WTC11 (cell line): Measurements from ENCODE around the gene SLC5A10.

Experiments
- CBFB ChIP-seq: sonication (generic); formaldehyde crosslinking; IDR thresholded peaks from 2 replicates; pipeline ENCODE4 v1.8.1; 2022; ENCODE audit warnings: mild to moderate bottlenecking, low read depth, missing genetic modification reagents
- CDX4 ChIP-seq: fragments of 250-450 bp; sonication (Bioruptor Pico); IDR thresholded peaks from 2 replicates; pipeline ENCODE4 v1.9.0; 2021; ENCODE audit warnings: moderate library complexity, mild to moderate bottlenecking, inconsistent platforms, borderline replicate concordance
- CTCF ChIP-seq: fragments of 200-600 bp; IDR thresholded peaks from 2 replicates; pipeline ENCODE4 v1.8.0; 2022; ENCODE audit warnings: antibody characterized with exemption
- E2F5 ChIP-seq: sonication (generic); formaldehyde crosslinking; IDR thresholded peaks from 2 replicates; pipeline ENCODE4 v1.8.1; 2022; ENCODE audit warnings: mild to moderate bottlenecking, moderate library complexity, missing genetic modification reagents
- MLX ChIP-seq: sonication (generic); formaldehyde crosslinking; IDR thresholded peaks from 2 replicates; pipeline ENCODE4 v1.8.1; 2023; ENCODE audit warnings: mild to moderate bottlenecking, missing genetic modification reagents, moderate library complexity
- PRDM15 ChIP-seq: sonication (generic); formaldehyde crosslinking; IDR thresholded peaks from 2 replicates; pipeline ENCODE4 v1.8.0; 2022; ENCODE audit warnings: missing genetic modification reagents
- USF1 ChIP-seq: sonication (generic); formaldehyde crosslinking; IDR thresholded peaks from 2 replicates; pipeline ENCODE4 v1.8.0; 2022; ENCODE audit warnings: mild to moderate bottlenecking, missing genetic modification reagents

GRCh38 chr17:18946536-18946935 is 5.4 kb upstream of the SLC5A10 start:
- TF ChIP-seq MLX (no peak), CTCF (no peak), CDX4 (CRISPR knock-in tag) (no peak), PRDM15 (CRISPR knock-in tag) (no peak), USF1 (CRISPR knock-in tag) (no peak), E2F5 (CRISPR knock-in tag) (no peak), CBFB (CRISPR knock-in tag) (no peak)
